HCT116 (cell line): ENCODE data around the gene ZNF212. TPM values are rescaled to one million over a fixed set of nuclear protein-coding genes. Genes with fewer than 3 reads are reported as not detected.

Experiments used
- ATAC-seq: fragments of 200-7000 bp; cut with Tn5 transposase; 2 replicates; pipeline ENCODE4 v1.9.1; 2020; ENCODE audit warnings: mild to moderate bottlenecking, moderate library complexity
- BruUV-seq: library from RNA; stranded (reverse); fragments of 400-500 nt; replicated peaks from 2 replicates; lab custom pipeline; 2021; lab: Mats Ljungman, UMichigan
- CTCF ChIA-PET: fragments of 300-600 bp; sonication (Branson Sonifier 250); formaldehyde crosslinking; loops from one replicate; lab custom pipeline; 2021; ENCODE audit warnings: antibody characterized with exemption; lab: Charles Lee
- POLR2A ChIA-PET: fragments of 300-600, 350-600 bp; sonication (Branson Sonifier 250); formaldehyde crosslinking; loops from one replicate; lab custom pipeline; 2021; ENCODE audit warnings: antibody characterized with exemption; lab: Charles Lee
- RAD21 ChIA-PET, 2 experiments: fragments of 300-600 bp; sonication (Branson Sonifier 250); formaldehyde crosslinking; loops; one replicate each; lab custom pipeline; 2023; ENCODE audit warnings: low total read pairs in 2 of 2; ENCODE audit not compliant: uncharacterized antibody in 2 of 2, unreplicated experiment in 2 of 2, low non-redundant PET in 1 of 2; lab: Charles Lee
- DNase-seq: peaks from one replicate; pipeline ENCODE4 v3.0.0-alpha.2; 2010; ENCODE audit warnings: low read depth, low spot score
- H2AFZ ChIP-seq: fragments of 200-600 bp; shearing (Covaris generic), sonication (generic); 2 replicates; pipeline ENCODE4 v1.6.1; 2017; ENCODE audit warnings: low read depth, mixed run types, mixed read lengths, antibody characterized with exemption, low read length; ENCODE audit not compliant: poor library complexity, severe bottlenecking
- H3K27ac ChIP-seq: 2 replicates; pipeline ENCODE4 v1.5.1; 2012; ENCODE audit warnings: low read depth, low read length
- H3K27me3 ChIP-seq: fragments of 200-600 bp; sonication (generic); 2 replicates; pipeline ENCODE4 v1.6.1; 2016; ENCODE audit warnings: mixed run types, low read length, mixed read lengths; ENCODE audit not compliant: insufficient read depth
- H3K36me3 ChIP-seq, 2 experiments: fragments of 200-500 bp in 1 of 2; fragments of 200-600 bp in 1 of 2; sonication (Bioruptor generic) in 1 of 2; sonication (generic) in 1 of 2; 2 replicates each; pipeline versions ENCODE4 v1.5.1 to v1.6.1; 2014 to 2016; ENCODE audit warnings: low read length in 2 of 2, inconsistent platforms in 1 of 2, mixed read lengths in 1 of 2, mixed run types in 1 of 2; ENCODE audit not compliant: insufficient read depth in 2 of 2, control insufficient read depth in 1 of 2
- H3K4me1 ChIP-seq, 2 experiments: fragments of 200-600 bp in 1 of 2; sonication (generic) in 1 of 2; 2 replicates each; pipeline versions ENCODE4 v1.5.1 to v1.6.1; 2012 to 2017; ENCODE audit warnings: low read length in 2 of 2, inconsistent platforms in 1 of 2, mild to moderate bottlenecking in 1 of 2, mixed read lengths in 1 of 2, mixed run types in 1 of 2, moderate library complexity in 1 of 2; ENCODE audit not compliant: insufficient read depth in 2 of 2, control insufficient read depth in 1 of 2
- H3K4me2 ChIP-seq: fragments of 200-600 bp; sonication (generic); 2 replicates; pipeline ENCODE4 v1.6.1; 2017; ENCODE audit warnings: mixed run types, low read length, mixed read lengths
- H3K4me3 ChIP-seq, 2 experiments: fragments of 200-600 bp in 1 of 2; sonication (generic) in 1 of 2; replicated peaks in 1 of 2; 2 replicates each; pipeline ENCODE4 v1.5.1; 2011 to 2016; ENCODE audit warnings: low read length in 2 of 2, control low read depth in 1 of 2, low read depth in 1 of 2, mild to moderate bottlenecking in 1 of 2, mixed read lengths in 1 of 2, mixed run types in 1 of 2
- H3K79me2 ChIP-seq: fragments of 200-600 bp; sonication (generic); 2 replicates; pipeline ENCODE4 v1.6.1; 2017; ENCODE audit warnings: mild to moderate bottlenecking, mixed run types, low read length, moderate library complexity, mixed read lengths; ENCODE audit not compliant: insufficient read depth
- H3K9ac ChIP-seq: fragments of 200-600 bp; sonication (generic); 2 replicates; pipeline ENCODE4 v1.6.1; 2016; ENCODE audit warnings: low read length, mixed read lengths
- H3K9me2 ChIP-seq: fragments of 200-600 bp; sonication (generic), shearing (Covaris generic); 2 replicates; pipeline ENCODE4 v1.6.1; 2017; ENCODE audit warnings: mixed run types, mild to moderate bottlenecking, moderate library complexity; ENCODE audit not compliant: insufficient read depth
- H3K9me3 ChIP-seq, 2 experiments: fragments of 200-500 bp in 1 of 2; fragments of 200-600 bp in 1 of 2; sonication (Bioruptor generic) in 1 of 2; sonication (generic) in 1 of 2; 2 replicates each; pipeline ENCODE4 v1.6.1; 2014 to 2017; ENCODE audit warnings: low read length in 2 of 2, mixed read lengths in 2 of 2, inconsistent platforms in 1 of 2, low read depth in 1 of 2, mild to moderate bottlenecking in 1 of 2, mixed run types in 1 of 2, moderate library complexity in 1 of 2; ENCODE audit not compliant: control insufficient read depth in 1 of 2, insufficient read depth in 1 of 2
- H4K20me1 ChIP-seq: fragments of 200-600 bp; sonication (generic), shearing (Covaris generic); 2 replicates; pipeline ENCODE4 v1.6.1; 2017; ENCODE audit warnings: mixed run types, mild to moderate bottlenecking, moderate library complexity; ENCODE audit not compliant: insufficient read depth
- EGR1 ChIP-seq: IDR thresholded peaks from 2 replicates; pipeline ENCODE4 v1.6.1; 2012; ENCODE audit warnings: low read depth
- EZH2 ChIP-seq: fragments of 200-600 bp; sonication (generic); IDR thresholded peaks from 2 replicates; pipeline ENCODE4 v1.6.1; 2017; ENCODE audit warnings: antibody characterized with exemption, mixed run types
- MAX ChIP-seq: IDR thresholded peaks from 2 replicates; pipeline ENCODE4 v1.6.1; 2012
- RAD21 ChIP-seq: IDR thresholded peaks from 2 replicates; pipeline ENCODE4 v1.6.1; 2012; ENCODE audit warnings: low read depth, mild to moderate bottlenecking
- ZBTB33 ChIP-seq: IDR thresholded peaks from 2 replicates; pipeline ENCODE4 v1.6.1; 2011; ENCODE audit warnings: mild to moderate bottlenecking, low read length, moderate library complexity; ENCODE audit not compliant: insufficient replicate concordance; ENCODE audit errors: extremely low read depth
- ZNF274 ChIP-seq: fragments of 200-500 bp; sonication (Bioruptor generic); IDR thresholded peaks from 2 replicates; pipeline ENCODE4 v1.6.1; 2014; ENCODE audit warnings: mild to moderate bottlenecking, low read depth, low read length, inconsistent platforms
- intact Hi-C: fragments of 100-400 bp; cut with micrococcal nuclease; formaldehyde crosslinking; loops from 2 replicates; pipeline ENCODE4 v1.10.0; 2022
- total RNA-seq: library from RNA; stranded (reverse); gene quantifications from one replicate; pipeline ENCODE4 v1.2.1, GENCODE V29; 2021; ENCODE audit not compliant: unreplicated experiment

Gene ZNF212
- total RNA-seq, 1 experiment from 2014 or later, result 13.7 TPM

GRCh38 chr7:149202831-149203231, 36.6 kb upstream of the ZNF212 start:
- no TSS peak for BruUV-seq
- H2AFZ ChIP-seq, result no peak overlapping the region
- no peaks in the 10 kb centered on the region for H4K20me1 ChIP-seq
- CTCF ChIA-PET, result no interaction called here
- H3K27ac ChIP-seq, result no peak overlapping the region
- TF ChIP-seq ZNF274 (no peak), MAX (no peak), EZH2 (no peak), RAD21 (no peak), EGR1 (no peak), ZBTB33 (no peak)
- no peak overlapping the region for H3K4me3 ChIP-seq
- H3K36me3 ChIP-seq, result peaks cover 52 to 67% of the 10 kb centered on the region in 2 experiments
- H3K9me3 ChIP-seq, result peaks cover 0 to 3% of the 10 kb centered on the region in 2 experiments; a peak in 1 of 4 replicates
- no peak overlapping the region for H3K9ac ChIP-seq
- intact Hi-C loops, result no loop called here
- H3K79me2 ChIP-seq, result peaks cover 69% of the 10 kb centered on the region
- POLR2A ChIA-PET, result no interaction called here
- no peak overlapping the region for H3K4me2 ChIP-seq
- no peak for ATAC-seq
- H3K4me1 ChIP-seq, result peaks cover 0 to 3% of the 10 kb centered on the region in 2 experiments; a peak in 2 of 4 replicates
- RAD21 ChIA-PET, result no interaction called here
- no peaks in the 10 kb centered on the region for H3K9me2 ChIP-seq
- no peak for DNase-seq
- no peaks in the 10 kb centered on the region for H3K27me3 ChIP-seq
